H1 (cell line): ENCODE measurements around the gene DENND4B. TPM values are rescaled to one million over a fixed set of nuclear protein-coding genes. Genes with fewer than 3 reads are reported as not detected.

Source experiments
- RAD21 ChIP-seq, 2 experiments: IDR thresholded peaks in 1 of 2; conservative IDR thresholded peaks in 1 of 2; 2 replicates each; pipeline ENCODE4 v1.6.1; 2011; ENCODE audit warnings: low read depth in 2 of 2, low read length in 2 of 2, improper control_type of control experiment in 1 of 2, inconsistent platforms in 1 of 2, mild to moderate bottlenecking in 1 of 2, moderate library complexity in 1 of 2
- SIN3A ChIP-seq, 2 experiments: IDR thresholded peaks in 1 of 2; conservative IDR thresholded peaks in 1 of 2; 2 replicates each; pipeline ENCODE4 v1.6.1; 2011 to 2012; ENCODE audit warnings: low read length in 2 of 2, improper control_type of control experiment in 1 of 2, low read depth in 1 of 2, mild to moderate bottlenecking in 1 of 2
- SP1 ChIP-seq: IDR thresholded peaks from 2 replicates; pipeline ENCODE4 v1.6.1; 2011; ENCODE audit warnings: low read depth, low read length
- polyA plus RNA-seq, 7 experiments: library from polyadenylated mRNA; depleted of rRNA in 3 of 7; stranded (reverse) in 5 of 7; unstranded in 2 of 7; fragments of >200 nt in 5 of 7; fragments of 200-250 nt in 2 of 7; gene quantifications; 1 replicate in 5 of 7; 2 replicates in 1 of 7; 4 replicates in 1 of 7; pipeline versions ENCODE4 v1.2.1 to v1.2.3, GENCODE V29; 2011 to 2013; ENCODE audit warnings: missing spikeins in 2 of 7, mixed read lengths in 2 of 7
- total RNA-seq: library from RNA; stranded (reverse); fragmentation: NEBNext Ultra II Directional; extraction: Animal tissue kit (Norgen Biotek cat#: 25700); gene quantifications from 2 replicates; pipeline ENCODE4 v1.2.1, GENCODE V29; 2021
- TF ChIP-seq, protein P1 (sequence below), 3 experiments: IDR thresholded peaks; 1 replicate in 2 of 3; 2 replicates in 1 of 3; pipeline versions ENCODE4 v1.5.1 to v1.6.1; 2011; ENCODE audit warnings: low read length in 3 of 3, mild to moderate bottlenecking in 3 of 3, inconsistent platforms in 2 of 3, low read depth in 1 of 3, moderate library complexity in 1 of 3; ENCODE audit not compliant: insufficient read depth in 1 of 3; ENCODE audit errors: control extremely low read depth in 1 of 3

Gene DENND4B
- total and polyA plus RNA-seq, 2 of the 8 experiments (the other 6 are each of a cell fraction or from before 2014, with no cell fraction given), result 45.6 to 61.1 TPM

DNA sequence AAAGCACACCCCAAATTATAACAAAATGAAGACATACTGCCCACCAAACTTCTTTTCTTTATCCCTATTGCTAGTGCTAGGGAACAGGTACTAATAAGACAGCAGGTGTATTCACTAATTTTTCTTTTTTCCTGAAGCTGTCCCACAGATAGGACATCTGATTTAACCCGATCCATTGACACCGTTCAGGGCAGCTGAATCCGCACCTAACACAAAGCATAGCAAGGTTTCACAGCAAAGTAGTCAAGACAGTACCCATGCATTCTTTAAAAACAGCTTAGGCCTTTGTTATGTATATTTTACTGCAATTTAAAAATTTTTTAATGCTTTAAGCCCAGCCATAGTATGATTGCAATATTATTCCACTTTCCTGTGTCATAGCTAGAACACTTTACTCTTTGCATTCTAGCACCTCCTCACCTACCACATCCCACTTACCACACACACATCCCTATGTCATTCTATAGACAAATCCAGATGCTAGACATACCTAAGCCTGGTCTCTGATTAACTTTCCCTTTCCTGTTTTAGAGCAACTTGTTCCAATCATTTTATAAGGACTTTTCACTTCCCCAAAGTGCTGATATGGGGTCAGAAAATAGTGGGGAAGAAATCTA lies 64.1 kb downstream of the DENND4B start (continued):
- TF ChIP-seq, protein P1, sequence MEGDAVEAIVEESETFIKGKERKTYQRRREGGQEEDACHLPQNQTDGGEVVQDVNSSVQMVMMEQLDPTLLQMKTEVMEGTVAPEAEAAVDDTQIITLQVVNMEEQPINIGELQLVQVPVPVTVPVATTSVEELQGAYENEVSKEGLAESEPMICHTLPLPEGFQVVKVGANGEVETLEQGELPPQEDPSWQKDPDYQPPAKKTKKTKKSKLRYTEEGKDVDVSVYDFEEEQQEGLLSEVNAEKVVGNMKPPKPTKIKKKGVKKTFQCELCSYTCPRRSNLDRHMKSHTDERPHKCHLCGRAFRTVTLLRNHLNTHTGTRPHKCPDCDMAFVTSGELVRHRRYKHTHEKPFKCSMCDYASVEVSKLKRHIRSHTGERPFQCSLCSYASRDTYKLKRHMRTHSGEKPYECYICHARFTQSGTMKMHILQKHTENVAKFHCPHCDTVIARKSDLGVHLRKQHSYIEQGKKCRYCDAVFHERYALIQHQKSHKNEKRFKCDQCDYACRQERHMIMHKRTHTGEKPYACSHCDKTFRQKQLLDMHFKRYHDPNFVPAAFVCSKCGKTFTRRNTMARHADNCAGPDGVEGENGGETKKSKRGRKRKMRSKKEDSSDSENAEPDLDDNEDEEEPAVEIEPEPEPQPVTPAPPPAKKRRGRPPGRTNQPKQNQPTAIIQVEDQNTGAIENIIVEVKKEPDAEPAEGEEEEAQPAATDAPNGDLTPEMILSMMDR (IDR thresholded peaks at IDR 0.05; ENCODE audit: control extremely low read depth in 1 of 3, insufficient read depth in 1 of 3, low read depth in 1 of 3, low read length in 3 of 3), result no peak
- TF ChIP-seq RAD21 (IDR thresholded peaks at IDR 0.05 in 1 of 2, conservative IDR thresholded peaks at IDR 0.05 in 1 of 2; ENCODE audit: low read depth in 2 of 2, low read length in 2 of 2) (no peak), SIN3A (conservative IDR thresholded peaks at IDR 0.05 in 1 of 2, IDR thresholded peaks at IDR 0.05 in 1 of 2; ENCODE audit: low read depth in 1 of 2, low read length in 2 of 2) (no peak), SP1 (no peak)
- TF ChIP-seq, all 59 proteins: peak for 0
